NCI-H1105 (cell line): ENCODE measurements around the gene SLC22A9.

Experiments used
- DNase-seq: peaks from one replicate; lab custom pipeline; 2025; lab: John Stamatoyannopoulos, UW

Gene SLC22A9

GRCh38 chr11:63445118-63445517 lies 75.5 kb downstream of the SLC22A9 start:
- no peak for DNase-seq

GRCh38 chr11:63445720-63446119 lies 76.1 kb downstream of the SLC22A9 start:
- no peak for DNase-seq

GRCh38 chr11:63448646-63449045 lies 79.1 kb downstream of the SLC22A9 start:
- no peak for DNase-seq

GRCh38 chr11:63459586-63459985 lies 90.0 kb downstream of the SLC22A9 start:
- no peak for DNase-seq
